ENCODE measurements around the gene BIVM.

BIVM gene

DNA sequence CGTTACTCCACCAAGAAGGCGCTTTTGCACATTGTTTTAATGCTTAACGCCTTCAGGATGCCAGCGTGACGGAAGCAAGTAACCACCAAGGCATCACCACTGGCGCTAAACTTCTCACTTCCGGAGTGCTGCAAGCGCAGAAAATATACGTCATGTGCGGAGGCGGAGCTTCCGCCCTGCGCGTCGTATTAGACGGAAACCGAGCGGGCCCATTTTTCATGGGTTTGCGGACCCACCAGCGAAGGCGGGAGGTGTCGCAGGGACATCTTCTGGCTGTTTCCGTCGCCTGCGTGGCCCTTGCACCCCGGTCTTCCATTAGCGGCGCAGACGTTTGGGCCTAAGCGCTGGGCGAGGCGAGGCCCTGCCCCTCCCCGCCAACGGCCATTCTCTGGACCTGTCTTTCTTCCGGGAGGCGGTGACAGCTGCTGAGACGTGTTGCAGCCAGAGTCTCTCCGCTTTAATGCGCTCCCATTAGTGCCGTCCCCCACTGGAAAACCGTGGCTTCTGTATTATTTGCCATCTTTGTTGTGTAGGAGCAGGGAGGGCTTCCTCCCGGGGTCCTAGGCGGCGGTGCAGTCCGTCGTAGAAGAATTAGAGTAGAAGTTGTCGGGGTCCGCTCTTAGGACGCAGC is 46.8 kb downstream of the BIVM start, which contains the start of gene ERCC5:
Gene ERCC5, plus strand, starts transcription at position 403 of the 631 bp plus-strand sequence. CDS start 235 bp downstream, outside the sequence.
- DNase-seq = peak; percentile 95 to 96

DNA sequence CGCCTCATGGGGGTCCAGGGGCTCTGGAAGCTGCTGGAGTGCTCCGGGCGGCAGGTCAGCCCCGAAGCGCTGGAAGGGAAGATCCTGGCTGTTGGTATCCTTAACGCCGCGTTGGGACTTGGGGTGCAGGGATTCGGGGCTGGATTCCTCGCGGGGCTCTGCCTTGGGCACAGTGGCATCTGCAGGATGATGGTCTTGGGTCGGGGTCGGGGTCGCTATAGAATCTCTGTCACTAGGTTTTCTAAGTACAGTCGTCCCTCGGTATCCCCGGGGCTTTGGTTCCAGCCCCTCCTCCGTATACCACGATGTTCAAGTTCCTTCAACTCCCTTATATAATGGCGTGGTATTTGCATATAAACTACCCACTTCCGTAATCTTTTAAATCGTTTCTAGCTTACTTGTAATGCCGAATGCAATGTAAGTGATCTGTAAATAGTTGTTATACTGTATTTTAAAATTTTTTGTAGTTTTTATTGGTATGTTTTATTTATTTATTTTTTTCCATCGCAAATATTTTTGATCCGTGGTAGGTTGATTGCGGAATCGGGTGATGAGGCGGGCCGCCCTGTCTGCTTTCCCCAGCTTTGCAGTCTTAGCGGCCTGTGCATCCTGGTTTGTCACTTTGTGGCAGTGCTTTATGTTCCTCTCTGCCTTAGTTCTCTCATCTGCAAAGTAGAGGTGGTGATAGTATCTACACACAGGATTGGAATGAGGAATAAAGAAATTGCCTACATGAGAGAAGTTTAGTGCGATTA is 47.5 kb downstream of the BIVM start:
- DNase-seq = peak; percentile 52 to 56

DNA sequence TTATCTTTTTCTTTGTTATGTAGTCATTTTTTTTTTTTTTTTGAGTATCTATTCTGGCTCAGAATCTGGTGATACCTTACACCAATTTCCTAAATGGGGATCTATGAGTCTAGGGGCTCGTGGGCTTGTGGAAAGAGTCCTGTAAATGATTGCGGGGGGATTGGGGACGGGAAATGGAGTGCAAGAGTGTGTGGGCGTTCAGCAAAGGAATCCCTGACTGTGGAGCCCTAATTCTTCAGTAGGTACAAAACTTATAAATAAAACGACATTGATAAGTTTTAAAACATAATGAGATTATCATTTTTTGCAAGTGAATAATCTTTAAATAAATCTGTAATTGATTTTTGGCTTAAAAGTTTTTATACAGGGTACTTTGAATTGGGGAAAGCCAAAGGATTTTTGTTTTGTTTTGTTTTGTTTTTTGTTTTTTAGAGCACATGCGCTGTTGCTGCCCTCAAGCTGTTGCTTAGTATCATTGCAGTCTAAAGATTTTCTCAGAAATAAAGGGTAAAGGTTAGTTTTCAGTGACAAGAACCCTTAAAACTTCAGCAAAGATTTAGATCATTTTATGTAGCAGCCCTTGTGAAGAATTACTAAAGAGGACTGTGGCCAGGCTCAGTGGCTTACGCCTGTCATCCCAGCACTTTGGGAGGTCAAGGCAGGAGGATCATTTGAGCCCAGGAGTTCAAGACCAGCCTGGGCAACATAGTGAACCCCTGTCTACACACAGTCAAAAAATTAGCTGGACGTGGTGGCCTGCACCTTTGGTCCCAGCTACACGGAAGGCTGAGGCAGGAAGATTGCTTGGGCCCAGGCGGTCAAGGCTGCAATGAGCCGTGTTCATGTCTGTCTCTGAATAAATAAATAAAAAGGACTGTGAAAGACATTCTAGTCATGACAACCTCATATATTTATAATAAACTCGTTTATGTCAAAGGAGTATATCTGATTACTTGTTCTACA is 48.6 kb downstream of the BIVM start:
- peak in 1 of 2 donors; percentile 50 for DNase-seq

DNA sequence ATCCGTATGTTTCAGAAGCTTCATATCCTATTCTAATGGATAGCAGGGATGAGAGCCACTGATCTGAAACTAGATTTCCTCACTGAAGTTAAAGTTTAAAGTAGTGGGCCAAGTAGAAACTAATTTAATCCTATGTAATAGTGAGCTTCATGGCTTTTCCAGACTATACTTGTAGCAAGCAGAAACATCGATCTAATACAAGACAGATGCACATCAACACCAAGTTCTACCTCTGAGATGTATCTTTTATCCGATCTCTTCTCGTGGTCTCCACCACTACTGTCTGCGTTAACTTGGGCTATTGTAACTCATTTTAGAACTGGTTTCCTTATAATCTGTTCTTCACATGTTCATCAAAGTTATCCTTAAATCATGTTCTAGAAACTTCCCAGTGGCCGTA is 50.0 kb downstream of the BIVM start:
- no peak for DNase-seq

DNA sequence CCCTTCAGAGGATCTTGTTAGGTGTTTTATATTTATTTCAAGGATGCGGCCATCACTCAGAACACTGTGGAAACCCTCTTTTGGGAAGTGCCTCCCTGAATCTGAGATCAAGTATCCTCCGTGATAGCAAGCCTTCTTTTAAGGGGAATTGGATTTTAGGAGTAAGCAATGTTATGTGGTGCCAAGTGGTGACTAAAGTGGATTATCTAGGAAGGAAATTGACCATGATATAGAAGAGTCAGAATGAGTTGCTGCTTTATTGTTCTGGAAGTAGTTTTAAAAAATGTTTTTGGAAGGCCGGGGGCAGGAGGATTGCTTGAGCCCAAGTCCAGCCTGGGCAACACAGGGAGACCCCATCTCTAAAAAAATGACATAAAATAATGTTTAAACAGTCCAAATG is 53.6 kb downstream of the BIVM start:
- DNase-seq = no peak

DNA sequence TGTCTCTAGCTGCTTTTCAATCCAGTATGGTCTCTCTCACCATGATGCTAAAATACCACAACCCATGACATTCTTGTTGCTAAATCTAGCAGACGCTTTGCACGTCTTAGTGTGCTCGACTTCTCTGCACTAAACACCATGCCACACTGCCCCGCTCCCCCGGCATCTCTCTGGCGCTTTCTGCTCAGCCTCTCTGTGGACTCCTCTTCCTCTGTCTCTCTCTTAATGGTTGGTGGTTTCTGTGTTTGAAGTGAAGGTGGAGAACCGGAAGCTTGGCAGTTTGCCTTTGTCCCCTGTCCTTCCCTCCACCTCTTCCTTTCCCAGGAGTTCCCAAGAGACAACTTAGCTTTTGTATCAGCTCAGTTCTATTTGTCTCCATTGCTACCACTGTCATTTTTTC is 55.8 kb downstream of the BIVM start:
- DNase-seq = no peak

DNA sequence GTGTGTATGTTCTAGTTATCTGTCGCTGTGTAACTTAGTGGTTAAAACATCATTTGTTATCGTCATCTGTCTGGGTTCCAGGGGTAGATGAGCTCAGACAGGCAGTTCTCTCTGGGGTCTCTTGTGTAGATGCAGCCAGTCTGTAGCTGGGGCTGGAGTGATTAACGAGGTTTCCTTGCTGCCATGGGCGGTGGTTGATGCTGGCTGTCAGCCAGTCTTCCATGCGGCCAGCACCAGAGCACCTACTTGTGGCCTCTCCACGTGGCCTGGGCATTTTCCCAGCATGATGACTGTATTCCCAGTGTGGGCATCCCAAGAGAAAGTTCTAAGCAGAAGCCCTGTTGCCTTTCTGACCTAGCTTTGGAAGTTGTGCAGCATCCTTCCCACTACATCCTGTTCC is 57.6 kb downstream of the BIVM start:
- DNase-seq = no peak

DNA sequence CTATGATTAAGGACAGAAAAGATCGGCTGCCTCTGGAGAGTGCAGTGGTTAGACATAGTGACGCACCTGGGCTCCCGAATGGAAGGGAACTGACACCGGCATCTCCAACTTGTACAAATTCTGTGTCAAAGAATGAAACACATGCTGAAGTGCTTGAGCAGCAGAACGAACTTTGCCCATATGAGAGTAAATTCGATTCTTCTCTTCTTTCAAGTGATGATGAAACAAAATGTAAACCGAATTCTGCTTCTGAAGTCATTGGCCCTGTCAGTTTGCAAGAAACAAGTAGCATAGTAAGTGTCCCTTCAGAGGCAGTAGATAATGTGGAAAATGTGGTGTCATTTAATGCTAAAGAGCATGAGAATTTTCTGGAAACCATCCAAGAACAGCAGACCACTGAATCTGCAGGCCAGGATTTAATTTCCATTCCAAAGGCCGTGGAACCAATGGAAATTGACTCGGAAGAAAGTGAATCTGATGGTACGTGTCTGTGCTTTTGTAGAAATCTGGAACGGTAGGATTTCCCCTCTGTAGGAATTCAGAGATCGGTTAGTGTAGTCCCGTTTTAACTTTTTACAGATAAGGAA is 63.8 kb downstream of the BIVM start:
- DNase-seq = no peak

DNA sequence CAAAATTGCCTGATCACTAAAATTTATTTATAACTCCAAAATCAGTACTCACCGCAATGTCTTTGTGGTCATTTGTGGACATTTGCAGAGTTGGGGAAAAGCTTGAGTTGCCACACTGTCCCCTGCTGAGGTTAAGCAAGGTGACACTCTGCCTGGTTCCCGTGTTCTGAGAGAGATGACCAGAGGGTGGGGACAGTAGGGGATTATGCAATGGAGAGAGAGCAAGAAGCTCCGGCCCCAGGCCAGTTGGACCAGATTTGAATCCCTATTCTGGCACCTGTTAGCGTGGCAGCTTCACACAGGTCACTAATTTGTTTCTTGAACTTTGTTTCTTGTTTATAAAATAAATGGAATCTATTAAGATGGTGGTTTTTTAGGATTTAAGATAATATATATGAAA is 64.7 kb downstream of the BIVM start:
- DNase-seq = no peak

DNA sequence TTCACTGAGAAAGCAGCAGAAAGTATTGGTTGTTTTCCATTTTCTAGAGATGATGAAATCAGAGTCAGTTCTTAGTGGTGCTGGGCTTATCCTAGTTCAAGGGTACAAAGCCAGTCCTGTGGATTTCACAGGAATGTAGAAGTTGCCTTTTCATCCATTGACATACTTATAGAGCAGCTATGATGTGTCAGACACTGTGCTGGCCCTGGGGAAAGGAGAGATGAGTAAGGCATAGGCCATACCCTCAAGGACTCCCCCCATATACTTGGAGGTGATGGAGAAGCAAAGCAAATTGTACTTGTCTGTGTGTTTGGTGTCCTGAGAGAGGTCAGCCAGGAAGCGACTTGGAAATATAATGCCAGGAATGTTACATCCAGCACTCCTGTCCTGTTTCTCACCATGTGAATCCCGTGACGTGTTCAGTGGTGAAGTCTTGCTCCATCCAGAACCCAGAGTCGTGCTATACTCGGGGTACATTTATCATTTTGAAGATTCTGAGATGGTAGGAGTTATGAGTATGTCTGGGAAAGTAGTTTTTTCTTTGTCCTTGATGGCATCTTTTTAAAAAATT is 69.5 kb downstream of the BIVM start:
- no peak for DNase-seq

DNA sequence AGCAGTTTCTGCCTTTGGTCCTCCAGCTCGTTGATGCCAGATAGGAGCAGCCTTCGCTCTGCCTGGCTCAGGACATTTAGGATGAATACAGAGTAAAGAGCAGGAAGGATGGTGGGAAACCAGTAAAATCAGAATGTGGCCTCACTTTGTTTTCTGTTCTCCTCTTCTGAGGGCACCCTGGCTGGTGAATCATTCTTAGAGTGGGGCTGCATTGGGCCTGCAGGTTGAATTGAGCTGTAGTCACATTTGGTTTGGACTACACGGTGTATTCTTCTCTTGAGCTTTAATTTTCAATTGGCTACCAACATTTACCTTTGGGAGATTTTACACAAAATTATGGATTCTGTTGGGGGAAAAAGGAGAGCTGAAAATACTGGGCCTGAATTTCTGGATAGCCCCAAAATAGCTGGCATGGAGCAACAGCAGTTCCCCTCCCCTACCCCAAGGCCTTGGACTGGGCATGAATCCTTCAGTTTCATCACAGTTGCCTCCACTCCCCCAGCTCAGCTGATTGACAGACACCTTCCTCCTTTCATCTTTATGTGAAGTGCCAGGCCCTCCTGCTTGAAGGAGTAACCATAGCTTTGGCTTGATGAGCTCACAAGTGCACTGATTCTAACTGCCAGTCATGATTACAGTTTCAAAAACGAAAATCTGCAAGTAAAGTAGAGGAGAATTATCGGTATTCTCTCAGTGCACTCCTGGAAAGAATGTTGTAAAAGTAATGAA is 71.2 kb downstream of the BIVM start:
- DNase-seq = no peak

DNA sequence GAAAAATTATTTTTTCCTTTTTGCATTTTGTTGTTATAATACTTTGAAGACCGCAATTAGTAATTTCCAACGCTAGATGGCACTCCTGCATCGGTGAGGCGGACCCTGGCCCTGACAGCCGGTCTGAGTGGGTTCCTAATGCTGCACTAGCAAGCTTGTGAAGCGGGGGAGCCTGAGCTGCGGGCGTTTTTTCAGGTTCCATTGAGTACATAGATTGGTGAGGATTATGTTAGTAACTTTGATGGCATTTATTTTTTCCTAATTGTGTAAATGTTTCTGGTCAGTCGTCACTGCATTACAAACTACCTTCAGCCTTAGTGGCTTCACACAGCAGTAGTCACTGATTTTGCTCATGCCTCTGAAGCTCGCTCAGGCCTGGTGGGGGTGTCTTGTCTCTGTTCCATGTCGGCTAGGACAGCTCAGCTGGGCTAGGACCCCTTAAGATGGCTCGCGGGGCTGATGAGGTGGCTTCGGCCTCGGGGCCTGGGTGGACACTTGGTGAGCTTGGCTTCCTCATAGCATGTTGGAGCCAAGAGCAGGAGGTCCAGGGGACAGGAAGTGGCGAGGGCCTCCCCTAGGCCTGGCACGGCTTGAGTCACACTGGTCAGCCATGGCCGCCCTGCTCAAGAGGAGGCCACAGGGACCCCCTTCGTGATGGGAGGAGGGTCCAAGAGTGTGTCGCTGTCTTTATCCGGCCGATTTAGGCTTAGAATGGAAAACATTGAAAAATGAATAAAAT is 71.9 kb downstream of the BIVM start:
- peak; percentile 43 to 57 for DNase-seq

DNA sequence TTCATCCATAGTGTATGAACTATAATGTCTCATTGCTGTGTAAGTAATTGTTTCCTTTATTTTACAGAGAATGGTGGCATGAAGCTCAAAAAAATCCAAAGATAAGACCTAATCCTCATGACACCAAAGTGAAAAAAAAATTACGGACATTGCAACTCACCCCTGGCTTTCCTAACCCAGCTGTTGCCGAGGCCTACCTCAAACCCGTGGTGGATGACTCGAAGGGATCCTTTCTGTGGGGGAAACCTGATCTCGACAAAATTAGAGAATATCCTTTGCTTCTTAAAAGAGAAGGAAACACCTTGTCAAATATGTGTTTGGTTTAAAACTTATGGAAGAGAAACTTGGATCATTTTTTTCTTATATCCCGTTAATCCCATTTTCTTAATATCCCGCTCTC is 73.2 kb downstream of the BIVM start:
- DNase-seq = no peak

DNA sequence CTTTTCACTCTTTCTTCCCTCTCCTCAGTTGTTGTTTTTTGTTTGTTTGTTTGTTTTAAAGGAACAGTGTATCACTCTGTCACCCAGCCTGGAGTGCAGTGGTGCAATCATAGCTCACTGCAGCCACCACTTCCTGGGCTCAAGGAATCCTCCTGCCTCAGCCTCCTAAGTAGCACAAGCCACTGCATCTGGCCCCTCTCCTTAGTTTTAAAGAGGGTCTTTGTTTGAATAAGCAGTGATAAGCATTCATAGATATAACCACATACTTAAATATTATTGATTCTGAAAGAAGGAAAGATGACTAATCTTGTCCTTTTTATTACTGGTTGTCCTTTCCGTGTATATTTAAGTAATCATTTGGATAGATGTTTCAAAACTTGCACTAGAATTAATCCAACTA is 73.6 kb downstream of the BIVM start:
- DNase-seq = no peak

DNA sequence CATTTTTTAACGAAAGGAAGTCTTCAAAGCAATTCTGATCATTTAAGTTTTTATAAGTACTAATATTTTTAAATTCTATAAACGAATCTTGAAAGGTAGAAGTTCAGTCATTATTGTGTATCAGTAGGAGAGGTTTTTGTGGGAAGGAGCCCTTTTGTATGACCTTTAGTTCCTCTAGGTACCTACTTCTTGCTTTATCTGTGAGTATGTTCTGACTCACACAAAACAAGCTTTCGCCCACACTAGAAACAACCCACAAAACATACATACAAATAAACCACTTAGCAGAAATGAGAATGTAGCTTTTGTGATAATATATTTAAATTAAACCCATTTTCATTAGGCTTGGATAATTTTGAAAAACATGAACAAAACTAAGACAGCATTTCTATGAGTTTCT is 74.7 kb downstream of the BIVM start:
- DNase-seq = no peak

DNA sequence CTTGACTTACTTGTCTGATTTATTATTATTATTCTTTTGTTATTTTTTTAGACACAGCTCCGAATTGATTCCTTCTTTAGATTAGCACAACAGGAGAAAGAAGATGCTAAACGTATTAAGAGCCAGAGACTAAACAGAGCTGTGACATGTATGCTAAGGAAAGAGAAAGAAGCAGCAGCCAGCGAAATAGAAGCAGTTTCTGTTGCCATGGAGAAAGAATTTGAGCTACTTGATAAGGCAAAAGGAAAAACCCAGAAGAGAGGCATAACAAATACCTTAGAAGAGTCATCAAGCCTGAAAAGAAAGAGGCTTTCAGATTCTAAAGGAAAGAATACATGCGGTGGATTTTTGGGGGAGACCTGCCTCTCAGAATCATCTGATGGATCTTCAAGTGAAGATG is 76.3 kb downstream of the BIVM start:
- no peak for DNase-seq

DNA sequence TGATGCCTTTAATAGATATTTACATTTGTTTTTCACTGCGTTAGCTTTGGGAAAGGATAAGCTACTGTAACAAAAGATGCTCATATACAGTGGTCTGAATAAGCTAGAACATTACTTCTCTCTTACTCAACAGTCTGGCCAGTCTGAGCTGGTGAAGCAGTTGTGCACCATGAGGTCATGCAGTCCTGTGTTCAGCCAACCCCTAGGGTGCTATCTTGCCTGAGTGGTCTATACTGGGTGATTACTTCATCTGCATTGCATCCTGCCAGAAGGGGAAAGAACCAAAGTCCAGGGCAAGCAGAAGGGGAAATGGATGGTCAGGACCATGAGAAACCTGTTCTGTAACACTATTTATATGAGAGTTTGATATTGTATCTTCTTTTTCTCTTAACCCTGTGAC is 78.4 kb downstream of the BIVM start:
- DNase-seq = no peak

DNA sequence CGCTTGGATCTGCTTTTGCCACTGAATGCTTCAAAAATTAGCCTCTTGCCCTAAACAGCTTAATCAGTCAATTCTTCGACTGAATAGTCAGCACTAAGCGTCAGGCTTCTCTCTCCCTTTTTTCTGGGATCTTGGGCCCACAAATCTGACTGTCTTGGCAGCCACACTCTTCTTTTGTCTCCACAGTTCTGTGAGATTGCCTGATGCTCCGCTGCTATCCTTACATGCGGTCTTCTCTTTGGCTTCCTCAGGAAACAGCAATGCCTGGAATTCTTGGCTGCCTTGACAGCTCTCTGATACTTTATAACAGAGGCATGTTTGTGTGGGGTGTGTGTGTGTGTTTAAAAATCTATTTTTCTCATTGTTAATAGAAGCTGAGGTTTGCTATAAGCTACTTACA is 79.6 kb downstream of the BIVM start:
- no peak for DNase-seq

DNA sequence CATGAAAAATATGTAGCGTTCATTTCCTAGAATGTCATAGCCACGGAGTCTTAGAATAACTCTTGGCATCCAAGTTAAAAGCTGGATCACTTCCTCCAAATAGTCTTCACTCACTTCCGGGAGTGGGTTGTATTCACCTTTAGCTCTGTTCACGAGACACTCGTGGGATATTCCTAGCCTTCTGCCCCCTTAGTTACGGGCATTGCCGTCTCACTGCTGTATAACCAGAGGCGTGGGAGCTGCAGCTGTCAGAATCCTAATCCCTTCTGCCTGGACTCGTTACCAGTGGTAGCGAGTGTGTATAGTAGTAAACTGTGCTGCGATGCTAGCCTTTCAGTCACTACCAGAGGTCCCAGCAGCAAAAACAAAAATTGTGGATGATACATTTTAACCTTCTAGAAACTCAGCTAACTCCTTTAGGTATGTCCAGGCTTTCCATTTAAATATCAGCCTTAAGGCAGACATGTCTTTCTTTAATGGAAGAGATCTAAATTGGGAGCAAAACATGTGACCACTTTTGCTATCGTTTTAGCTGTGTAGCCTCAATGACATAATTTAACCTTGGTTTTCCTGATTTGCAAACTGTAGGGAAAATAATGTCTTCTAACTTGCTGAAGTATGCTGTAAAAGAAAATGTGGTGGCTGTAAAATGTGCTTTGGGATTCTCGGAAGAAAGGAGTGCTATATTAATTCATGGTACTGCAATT is 81.0 kb downstream of the BIVM start:
- DNase-seq = no peak

DNA sequence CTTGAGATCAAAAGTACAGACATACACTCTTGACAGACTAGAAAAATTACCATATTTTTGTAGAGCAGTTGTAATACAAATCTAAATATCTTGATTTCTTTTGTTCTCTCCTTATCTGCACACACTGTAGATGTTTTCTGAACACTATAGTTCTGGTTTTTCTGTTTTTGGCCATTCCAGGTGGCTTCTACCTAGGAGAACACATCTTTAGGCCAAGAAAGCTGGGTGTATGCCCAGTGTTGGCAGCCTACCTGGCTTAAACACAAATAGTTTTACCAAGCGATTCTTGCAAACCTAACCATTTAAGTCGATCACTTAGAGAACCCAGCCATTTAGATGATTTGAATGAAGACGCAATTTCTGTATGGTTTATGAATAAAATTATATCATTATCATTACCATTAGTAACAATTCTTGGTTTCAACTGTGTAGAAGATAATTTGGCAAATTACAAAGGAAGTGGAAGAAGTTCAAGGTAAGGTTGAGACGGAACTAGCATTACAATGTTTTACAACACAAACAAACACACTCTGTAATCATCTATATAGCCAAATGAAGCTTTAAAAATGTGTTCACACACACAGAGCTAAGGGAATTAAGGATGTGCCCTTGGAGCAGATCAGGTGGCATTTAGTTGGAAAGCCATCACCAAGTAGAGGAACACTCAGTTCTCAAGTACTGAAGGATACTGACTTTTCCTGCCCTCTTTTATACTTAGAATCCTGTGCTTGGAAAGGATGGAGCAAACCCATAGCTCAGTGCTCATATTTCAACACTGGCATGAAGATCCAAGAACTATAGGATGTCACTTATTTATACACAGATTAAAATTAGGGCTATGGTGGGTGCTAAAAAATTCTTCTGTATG is 83.1 kb downstream of the BIVM start:
- no peak for DNase-seq
